Uterus (tissue), 4 donors: Measurements from ENCODE around the gene MORC3. TPM values are rescaled to one million over a fixed set of nuclear protein-coding genes. Genes with fewer than 3 reads are reported as not detected.

Experiments
- DNase-seq, 2 donors: peaks; one replicate each; pipeline ENCODE4 v3.0.0-alpha.2; 2019 to 2020
- H3K27ac ChIP-seq, 2 donors: fragments of 200-600 bp; sonication (generic); 1 replicate in 1 of 2; 2 replicates in 1 of 2; pipeline ENCODE4 v1.5.1; 2016 to 2018
- H3K27me3 ChIP-seq, 2 donors: fragments of 200-600 bp; sonication (generic); one replicate each; pipeline ENCODE4 v1.5.1; 2018 to 2019; ENCODE audit warnings: control low read depth in 1 of 2
- H3K36me3 ChIP-seq, 2 donors: fragments of 200-600 bp; sonication (generic); one replicate each; pipeline ENCODE4 v1.5.1; 2019; ENCODE audit warnings: control low read depth in 1 of 2
- H3K4me1 ChIP-seq, 2 donors: fragments of 200-600 bp; sonication (generic); one replicate each; pipeline ENCODE4 v1.5.1; 2018 to 2019; ENCODE audit warnings: control low read depth in 1 of 2
- H3K4me3 ChIP-seq, 2 donors: fragments of 200-600 bp; sonication (generic); 1 replicate in 1 of 2; 2 replicates in 1 of 2; pipeline ENCODE4 v1.5.1; 2018 to 2019; ENCODE audit warnings: mild to moderate bottlenecking in 1 of 2
- H3K9me3 ChIP-seq, 2 donors: fragments of 200-600 bp; sonication (generic); one replicate each; pipeline ENCODE4 v1.5.1; 2019; ENCODE audit warnings: control low read depth in 1 of 2
- POLR2A ChIP-seq, 2 donors: fragments of 450-650 bp; IDR thresholded peaks; one replicate each; pipeline ENCODE4 v1.6.1; 2016; ENCODE audit warnings: antibody characterized with exemption in 2 of 2, mild to moderate bottlenecking in 1 of 2, moderate library complexity in 1 of 2
- intact Hi-C: fragments of 100-400 bp; cut with DNase I; formaldehyde crosslinking; loops from one replicate; pipeline ENCODE4 v1.15.1; 2023; ENCODE audit warnings: low total_unique reads
- small RNA-seq: library from RNA; depleted of rRNA; stranded (forward); fragments of <200 nt; gene quantifications from one replicate; pipeline ENCODE3, GENCODE V24; 2016
- total RNA-seq, 4 donors: library from RNA; depleted of rRNA in 3 of 4; stranded (reverse); fragments of >200 nt in 3 of 4; gene quantifications; one replicate each; pipeline versions ENCODE4 v1.1.0 to v1.2.4, GENCODE V29; 2014 to 2023
- TF ChIP-seq, protein P1 (sequence below), 4 experiments: fragments of 200-600 bp in 2 of 4; fragments of 450-650 bp in 2 of 4; sonication (generic) in 2 of 4; IDR thresholded peaks; one replicate each; pipeline ENCODE4 v1.5.1; 2016 to 2019; ENCODE audit warnings: antibody characterized with exemption in 4 of 4, mild to moderate bottlenecking in 2 of 4, moderate library complexity in 1 of 4
- donor health status: DM: yes; HTN: yes; CAD: no.

The MORC3 gene
- total RNA-seq, 4 donors from 2014 or later = 23.3 to 95.1 (median 59.4) TPM

DNA sequence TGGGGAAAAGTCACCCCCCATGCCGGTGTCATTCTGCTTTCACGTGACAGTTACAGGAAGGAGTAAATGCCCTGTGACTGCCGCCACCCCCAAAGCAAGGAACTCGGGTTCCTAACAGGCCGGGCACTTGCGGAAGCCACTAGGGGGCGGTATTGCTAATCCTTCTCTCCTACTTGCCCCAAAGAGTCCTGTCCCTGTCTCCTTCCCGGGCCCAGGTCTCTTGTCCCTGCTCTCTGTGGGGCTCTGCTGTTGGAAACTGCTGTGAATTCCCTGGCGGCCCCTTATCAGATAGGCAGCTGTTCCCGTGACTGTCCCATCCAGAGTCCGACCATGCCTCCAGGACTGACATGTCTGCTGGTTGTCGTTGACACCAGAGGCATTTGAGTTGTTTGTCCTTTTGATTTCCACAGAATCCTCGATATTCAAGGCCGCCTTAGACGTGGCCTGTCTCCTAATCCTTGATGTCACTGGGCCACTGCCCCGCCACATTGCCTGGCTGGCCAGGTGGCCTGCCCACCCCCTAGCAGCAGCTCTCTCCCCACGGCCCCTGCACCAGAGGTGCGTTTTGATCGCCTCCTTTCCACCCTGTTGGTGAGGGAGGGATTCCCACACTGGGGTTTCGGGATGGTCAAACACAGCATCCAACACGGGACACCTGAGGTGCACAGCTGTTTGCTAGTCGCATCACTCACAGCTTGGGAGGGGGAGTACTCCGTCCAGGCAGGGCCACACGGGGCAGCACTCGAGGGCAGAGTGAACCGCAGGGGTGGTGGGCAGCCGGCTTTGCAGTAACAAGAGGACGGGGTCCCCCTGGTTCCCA, 102.5 kb downstream of the MORC3 start:
- no peak for TF ChIP-seq POLR2A (IDR thresholded peaks at IDR 0.05)
- TF ChIP-seq, protein P1, sequence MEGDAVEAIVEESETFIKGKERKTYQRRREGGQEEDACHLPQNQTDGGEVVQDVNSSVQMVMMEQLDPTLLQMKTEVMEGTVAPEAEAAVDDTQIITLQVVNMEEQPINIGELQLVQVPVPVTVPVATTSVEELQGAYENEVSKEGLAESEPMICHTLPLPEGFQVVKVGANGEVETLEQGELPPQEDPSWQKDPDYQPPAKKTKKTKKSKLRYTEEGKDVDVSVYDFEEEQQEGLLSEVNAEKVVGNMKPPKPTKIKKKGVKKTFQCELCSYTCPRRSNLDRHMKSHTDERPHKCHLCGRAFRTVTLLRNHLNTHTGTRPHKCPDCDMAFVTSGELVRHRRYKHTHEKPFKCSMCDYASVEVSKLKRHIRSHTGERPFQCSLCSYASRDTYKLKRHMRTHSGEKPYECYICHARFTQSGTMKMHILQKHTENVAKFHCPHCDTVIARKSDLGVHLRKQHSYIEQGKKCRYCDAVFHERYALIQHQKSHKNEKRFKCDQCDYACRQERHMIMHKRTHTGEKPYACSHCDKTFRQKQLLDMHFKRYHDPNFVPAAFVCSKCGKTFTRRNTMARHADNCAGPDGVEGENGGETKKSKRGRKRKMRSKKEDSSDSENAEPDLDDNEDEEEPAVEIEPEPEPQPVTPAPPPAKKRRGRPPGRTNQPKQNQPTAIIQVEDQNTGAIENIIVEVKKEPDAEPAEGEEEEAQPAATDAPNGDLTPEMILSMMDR (IDR thresholded peaks at IDR 0.05) = peak in 2 of 4 experiments; percentile 5 to 22
- H3K27me3 ChIP-seq = no peaks in the 10 kb centered on the region
- H3K27ac ChIP-seq = no peak overlapping the region
- H3K4me3 ChIP-seq = no peak overlapping the region
- intact Hi-C loops = no loop called here
- no peaks in the 10 kb centered on the region for H3K4me1 ChIP-seq
- H3K9me3 ChIP-seq = no peaks in the 10 kb centered on the region
- DNase-seq = no peak
- no peaks in the 10 kb centered on the region for H3K36me3 ChIP-seq

DNA sequence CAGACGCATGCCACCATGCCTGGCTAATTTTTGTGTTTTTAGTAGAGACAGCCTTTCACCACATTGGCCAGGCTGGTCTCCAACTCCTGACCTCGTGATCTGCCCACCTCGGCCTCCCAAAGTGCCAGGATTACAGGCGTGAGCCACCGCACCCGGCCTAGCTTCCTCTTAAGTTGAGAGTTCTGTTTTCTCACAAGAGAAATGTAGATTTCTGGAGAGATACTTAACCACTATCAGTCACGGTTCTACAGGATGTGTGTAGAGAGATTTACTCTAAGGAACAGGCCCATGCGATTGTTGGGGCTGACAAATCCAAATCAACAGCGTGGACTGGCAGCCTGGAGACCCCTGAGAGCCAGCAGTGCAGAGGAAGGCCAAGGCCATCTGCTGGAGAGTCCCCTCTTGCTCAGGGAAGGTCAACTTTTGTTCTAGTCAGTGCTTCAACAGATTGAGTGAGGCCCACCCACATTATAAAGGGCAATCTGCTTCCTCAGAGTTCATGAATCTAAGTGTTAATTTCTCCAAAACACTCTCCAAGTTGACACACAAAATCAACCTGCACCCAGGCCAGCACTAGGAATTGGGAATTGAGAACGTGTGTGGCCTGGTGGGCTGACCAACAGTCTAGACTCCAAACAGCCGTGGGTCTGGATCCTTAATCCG, 103.9 kb downstream of the MORC3 start:
- H3K9me3 ChIP-seq = no peaks in the 10 kb centered on the region
- no peak overlapping the region for H3K4me3 ChIP-seq
- no peaks in the 10 kb centered on the region for H3K4me1 ChIP-seq
- no peak for DNase-seq
- no peak for TF ChIP-seq POLR2A (IDR thresholded peaks at IDR 0.05)
- TF ChIP-seq, protein P1 (IDR thresholded peaks at IDR 0.05) = no peak
- H3K27me3 ChIP-seq = no peaks in the 10 kb centered on the region
- H3K27ac ChIP-seq = no peak overlapping the region
- intact Hi-C loops = no loop called here
- no peaks in the 10 kb centered on the region for H3K36me3 ChIP-seq

DNA sequence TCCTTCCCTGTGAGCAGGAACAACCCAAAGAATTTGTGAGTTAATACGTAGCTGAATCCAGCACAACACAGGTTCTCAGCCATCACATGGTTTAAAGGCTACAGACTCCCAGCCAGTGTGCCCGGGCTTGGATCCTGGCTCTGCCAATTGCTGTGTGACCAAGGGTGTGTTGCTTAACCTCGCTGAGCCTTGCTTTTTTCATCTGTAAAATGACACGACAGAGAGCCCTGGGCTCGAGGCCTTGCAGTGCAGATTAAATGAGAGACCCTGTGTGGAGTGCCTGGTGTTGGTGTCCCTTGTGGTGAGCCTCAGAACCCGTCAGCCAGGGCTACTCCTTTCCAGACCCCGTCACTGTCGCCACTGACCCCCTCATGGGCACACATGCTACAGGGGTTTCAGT, 104.6 kb downstream of the MORC3 start:
- intact Hi-C loops = no loop called here
- no peaks in the 10 kb centered on the region for H3K27me3 ChIP-seq
- TF ChIP-seq, protein P1 (IDR thresholded peaks at IDR 0.05) = no peak
- TF ChIP-seq POLR2A (IDR thresholded peaks at IDR 0.05) = no peak
- H3K4me3 ChIP-seq = no peak overlapping the region
- H3K4me1 ChIP-seq = no peaks in the 10 kb centered on the region
- no peak for DNase-seq
- no peaks in the 10 kb centered on the region for H3K9me3 ChIP-seq
- no peak overlapping the region for H3K27ac ChIP-seq
- H3K36me3 ChIP-seq = no peaks in the 10 kb centered on the region

GRCh38 chr21:36425286-36425685, 105.3 kb downstream of the MORC3 start:
- H3K36me3 ChIP-seq = no peaks in the 10 kb centered on the region
- no peak overlapping the region for H3K4me3 ChIP-seq
- H3K9me3 ChIP-seq = no peaks in the 10 kb centered on the region
- DNase-seq = no peak
- no peak overlapping the region for H3K27ac ChIP-seq
- intact Hi-C loops = no loop called here
- H3K4me1 ChIP-seq = no peaks in the 10 kb centered on the region
- TF ChIP-seq, protein P1 (IDR thresholded peaks at IDR 0.05) = no peak
- TF ChIP-seq POLR2A (IDR thresholded peaks at IDR 0.05) = no peak
- no peaks in the 10 kb centered on the region for H3K27me3 ChIP-seq

Small RNAs within 50 kb of the gene (small RNA-seq; reads per million reads assigned to genes)
- not detected for gene ATP5MFP1

Other genes starting within 250 kb of the MORC3 start
- gene CBR3, start 185.1 kb upstream of the MORC3 start, total RNA-seq = 1 to 10 TPM; 2.6 to 7.3 (median 5.2) TPM
- 10 to 100 TPM in 3 of 4 donors, 1 to 10 TPM in 1; 3.8 to 18.7 (median 14.9) TPM for gene DOP1B, start 163.4 kb upstream of the MORC3 start, total RNA-seq
- 1 to 10 TPM in 3 of 4 donors, under 1 TPM in 1; under 0.01 to 3.9 (median 2.2) TPM for gene CHAF1B, start 65.2 kb downstream of the MORC3 start, total RNA-seq
- not detected for gene CLDN14, start 159.9 kb downstream of the MORC3 start, total RNA-seq